CD4-positive, CD25-positive, alpha-beta regulatory T cell (primary cell): ENCODE data around the gene CDR2. TPM values are rescaled to one million over a fixed set of nuclear protein-coding genes. Genes with fewer than 3 reads are reported as not detected.
"Not testable (repeated sequence)": the region's sequence is repeated elsewhere in the genome, so short reads cannot be mapped to it uniquely, and the experiment has no call there.

ENCODE experiments used
- ATAC-seq, 2 donors: fragments of 150-1000 bp; cut with Tn5 transposase; one replicate each; pipeline ENCODE4 v1.10.0; 2021; ENCODE audit warnings: low read depth in 2 of 2, moderate number of reproducible peaks in 2 of 2, moderate library complexity in 1 of 2
- DNase-seq, 3 donors: peaks; one replicate each; pipeline versions ENCODE4 v3.0.0 to v3.0.0-alpha.2; 2012 to 2022; ENCODE audit warnings: mixed read lengths in 1 of 3
- H3K27ac ChIP-seq: one replicate; pipeline ENCODE4 v1.7.0; 2013; ENCODE audit warnings: mild to moderate bottlenecking, low read length; ENCODE audit not compliant: insufficient read depth, poor library complexity, severe bottlenecking
- H3K27me3 ChIP-seq: one replicate; pipeline ENCODE4 v1.7.0; 2013; ENCODE audit warnings: low read length; ENCODE audit not compliant: control insufficient read depth, insufficient read depth
- H3K36me3 ChIP-seq: one replicate; pipeline ENCODE4 v1.7.0; 2013; ENCODE audit warnings: mild to moderate bottlenecking, low read length, moderate library complexity; ENCODE audit not compliant: control insufficient read depth, insufficient read depth
- H3K4me1 ChIP-seq: 2 replicates; pipeline ENCODE4 v1.7.0; 2013; ENCODE audit warnings: mild to moderate bottlenecking, low read length; ENCODE audit not compliant: insufficient read depth, control insufficient read depth, poor library complexity, severe bottlenecking
- H3K4me3 ChIP-seq: one replicate; pipeline ENCODE4 v1.7.0; 2013; ENCODE audit warnings: low read depth, mild to moderate bottlenecking, low read length, moderate library complexity
- H3K9me3 ChIP-seq, 2 experiments: 1 replicate in 1 of 2; 2 replicates in 1 of 2; pipeline ENCODE4 v1.7.0; 2013; ENCODE audit warnings: low read length in 2 of 2, mild to moderate bottlenecking in 1 of 2, moderate library complexity in 1 of 2; ENCODE audit not compliant: control insufficient read depth in 2 of 2
- H3K27ac Mint-ChIP-seq, 3 donors: one replicate each; pipeline ENCODE4 v1.8.0; 2020 to 2022; ENCODE audit warnings: mild to moderate bottlenecking in 3 of 3, mixed read lengths in 3 of 3, moderate library complexity in 2 of 3
- H3K27me3 Mint-ChIP-seq: one replicate; pipeline ENCODE4 v1.8.0; 2022; ENCODE audit warnings: mild to moderate bottlenecking, mixed read lengths
- H3K36me3 Mint-ChIP-seq: one replicate; pipeline ENCODE4 v1.8.0; 2020; ENCODE audit warnings: mixed read lengths
- H3K4me1 Mint-ChIP-seq, 4 donors: one replicate each; pipeline ENCODE4 v1.8.0; 2020 to 2022; ENCODE audit warnings: mixed read lengths in 4 of 4, mild to moderate bottlenecking in 1 of 4
- H3K4me3 Mint-ChIP-seq, 4 donors: one replicate each; pipeline ENCODE4 v1.8.0; 2020 to 2022; ENCODE audit warnings: mild to moderate bottlenecking in 4 of 4, mixed read lengths in 4 of 4, moderate library complexity in 3 of 4
- H3K9me3 Mint-ChIP-seq, 7 donors: one replicate each; pipeline ENCODE4 v1.8.0; 2020 to 2022; ENCODE audit warnings: mixed read lengths in 7 of 7, mild to moderate bottlenecking in 3 of 7, moderate library complexity in 2 of 7
- polyA plus RNA-seq, 4 donors: library from polyadenylated mRNA; unstranded; fragments of 300-500 nt; fragmentation: Illumina TruSeq; gene quantifications; one replicate each; pipeline ENCODE4 v1.2.3, GENCODE V29; 2021
- total RNA-seq: library from RNA; stranded (reverse); gene quantifications from one replicate; pipeline ENCODE4 v1.2.3, GENCODE V29; 2022

Gene CDR2
- total and polyA plus RNA-seq, 5 donors from 2014 or later = 64.7 to 90.2 (median 75.6) TPM

- Mint-ChIP-seq H3K27ac (no peak overlapping the region), H3K27me3 (no peaks in the 10 kb centered on the region), H3K36me3 (peaks cover 23% of the 10 kb centered on the region), H3K4me3 (peak overlapping the region in 1 of 4 donors; percentile 27), H3K4me1 (peaks cover 0 to 9% (median 5%) of the 10 kb centered on the region in 4 donors), H3K9me3 (peaks cover 0 to 1% (median 0%) of the 10 kb centered on the region in 7 donors)
- ATAC-seq = no peak
- Histone ChIP-seq H3K27ac (no peak overlapping the region), H3K4me1 (no peaks in the 10 kb centered on the region), H3K36me3 (peaks cover 89% of the 10 kb centered on the region), H3K27me3 (no peaks in the 10 kb centered on the region), H3K9me3 (no peaks in the 10 kb centered on the region), H3K4me3 (no peak overlapping the region)
- DNase-seq = no peak
Measured at GRCh38 chr16:22308824-22309520, 65.4 kb downstream of the CDR2 start.

- H3K27ac ChIP-seq = no peak overlapping the region
- Mint-ChIP-seq H3K27me3 (no peaks in the 10 kb centered on the region), H3K9me3 (peaks cover 0 to 1% (median 0%) of the 10 kb centered on the region in 7 donors), H3K4me1 (peaks cover 0 to 11% (median 8%) of the 10 kb centered on the region in 4 donors), H3K36me3 (peaks cover 22% of the 10 kb centered on the region), H3K27ac (peak overlapping the region in 1 of 3 donors; percentile 68), H3K4me3 (peak overlapping the region in 1 of 4 donors; percentile 58)
- no peak overlapping the region for H3K4me3 ChIP-seq
- peaks cover 84% of the 10 kb centered on the region for H3K36me3 ChIP-seq
- no peak for DNase-seq
- H3K4me1 ChIP-seq = no peaks in the 10 kb centered on the region
- no peak for ATAC-seq
- H3K27me3 ChIP-seq = no peaks in the 10 kb centered on the region
- no peaks in the 10 kb centered on the region for H3K9me3 ChIP-seq
Measured at GRCh38 chr16:22307838-22308237, 66.6 kb downstream of the CDR2 start.

GRCh38 chr16:22306788-22307187 is 67.6 kb downstream of the CDR2 start:
- H3K27me3 Mint-ChIP-seq = no peaks in the 10 kb centered on the region
- H3K4me3 Mint-ChIP-seq = no peak overlapping the region
- Histone ChIP-seq H3K27ac (no peak overlapping the region), H3K27me3 (no peaks in the 10 kb centered on the region), H3K4me3 (no peak overlapping the region), H3K9me3 (no peaks in the 10 kb centered on the region), H3K4me1 (no peaks in the 10 kb centered on the region), H3K36me3 (peaks cover 85% of the 10 kb centered on the region)
- H3K27ac Mint-ChIP-seq = no peak overlapping the region
- no peak for ATAC-seq
- peaks cover 0 to 15% (median 10%) of the 10 kb centered on the region in 4 donors for H3K4me1 Mint-ChIP-seq
- DNase-seq = no peak
- peaks cover 25% of the 10 kb centered on the region for H3K36me3 Mint-ChIP-seq
- peaks cover 0 to 1% (median 0%) of the 10 kb centered on the region in 7 donors for H3K9me3 Mint-ChIP-seq

- DNase-seq (no peak), ATAC-seq (no peak)
- Mint-ChIP-seq H3K36me3 (peaks cover 30% of the 10 kb centered on the region), H3K27me3 (no peaks in the 10 kb centered on the region), H3K4me3 (no peak overlapping the region), H3K27ac (no peak overlapping the region), H3K9me3 (peaks cover 0 to 1% (median 0%) of the 10 kb centered on the region in 7 donors), H3K4me1 (peaks cover 10 to 34% (median 25%) of the 10 kb centered on the region in 4 donors)
- Histone ChIP-seq H3K27me3 (no peaks in the 10 kb centered on the region), H3K4me1 (peaks cover 17% of the 10 kb centered on the region), H3K36me3 (peaks cover 75% of the 10 kb centered on the region), H3K4me3 (no peak overlapping the region), H3K9me3 (no peaks in the 10 kb centered on the region), H3K27ac (no peak overlapping the region)
Measured at GRCh38 chr16:22304411-22304810, 70.0 kb downstream of the CDR2 start.

GRCh38 chr16:22302776-22303363 is 71.5 kb downstream of the CDR2 start:
- peaks cover 30% of the 10 kb centered on the region for H3K36me3 Mint-ChIP-seq
- H3K4me1 Mint-ChIP-seq = peaks cover 18 to 48% (median 37%) of the 10 kb centered on the region in 4 donors
- peak overlapping the region in 1 of 3 donors; percentile 62 for H3K27ac Mint-ChIP-seq

GRCh38 chr16:22301423-22301822 is 73.0 kb downstream of the CDR2 start:
- Mint-ChIP-seq H3K36me3 (peaks cover 30% of the 10 kb centered on the region), H3K4me1 (peaks cover 23 to 53% (median 43%) of the 10 kb centered on the region in 4 donors), H3K27me3 (peaks cover 16% of the 10 kb centered on the region), H3K27ac (peak overlapping the region in 1 of 3 donors; percentile 74), H3K4me3 (peak overlapping the region in 1 of 4 donors; percentile 66)
- not testable (repeated sequence) for DNase-seq, H3K9me3 Mint-ChIP-seq, H3K27me3 ChIP-seq, H3K9me3 ChIP-seq, H3K27ac ChIP-seq, ATAC-seq, H3K4me3 ChIP-seq
- peaks cover 45% of the 10 kb centered on the region for H3K36me3 ChIP-seq
- H3K4me1 ChIP-seq = peaks cover 36% of the 10 kb centered on the region

More at GRCh38 chr16:22302776-22303363, 71.5 kb downstream of the CDR2 start:
- Histone ChIP-seq H3K4me3 (no peak overlapping the region), H3K36me3 (peaks cover 60% of the 10 kb centered on the region), H3K4me1 (peaks cover 31% of the 10 kb centered on the region), H3K9me3 (no peaks in the 10 kb centered on the region), H3K27me3 (no peaks in the 10 kb centered on the region), H3K27ac (no peak overlapping the region)
- H3K9me3 Mint-ChIP-seq = peaks cover 0 to 4% (median 0%) of the 10 kb centered on the region in 7 donors
- peak overlapping the region in 2 of 4 donors; percentile 3 to 80 for H3K4me3 Mint-ChIP-seq
- ATAC-seq = no peak
- H3K27me3 Mint-ChIP-seq = peaks cover 7% of the 10 kb centered on the region
- no peak for DNase-seq

GRCh38 chr16:22300427-22301071 is 73.9 kb downstream of the CDR2 start:
- Histone ChIP-seq H3K4me1 (peaks cover 37% of the 10 kb centered on the region), H3K27ac (peak overlapping the region; percentile 45), H3K9me3 (no peaks in the 10 kb centered on the region), H3K27me3 (no peaks in the 10 kb centered on the region), H3K4me3 (no peak overlapping the region), H3K36me3 (peaks cover 38% of the 10 kb centered on the region)
- ATAC-seq (no peak), DNase-seq (peak in 2 of 3 donors; percentile 39 to 65)
- H3K4me1 Mint-ChIP-seq = peaks cover 23 to 58% (median 42%) of the 10 kb centered on the region in 4 donors
- H3K27me3 Mint-ChIP-seq = peaks cover 16% of the 10 kb centered on the region
- peaks cover 30% of the 10 kb centered on the region for H3K36me3 Mint-ChIP-seq
- peak overlapping the region; percentile 74 to 83 (median 78) for H3K27ac Mint-ChIP-seq
- peak overlapping the region; percentile 47 to 86 (median 65) for H3K4me3 Mint-ChIP-seq
- peaks cover 0 to 11% (median 2%) of the 10 kb centered on the region in 7 donors for H3K9me3 Mint-ChIP-seq
